Endothelial cell of umbilical vein (primary cell): ENCODE measurements around the gene SPAM1. TPM values are rescaled to one million over a fixed set of nuclear protein-coding genes. Genes with fewer than 3 reads are reported as not detected.

Experiments
- BruUV-seq: library from RNA; stranded (reverse); fragments of 400-500 nt; replicated peaks from 2 replicates; lab custom pipeline; 2021; lab: Mats Ljungman, UMichigan
- CTCF ChIA-PET: fragments of 300-600, 350-600 bp; sonication (Branson Sonifier 250); formaldehyde crosslinking; loops from one replicate; lab custom pipeline; 2021; ENCODE audit warnings: antibody characterized with exemption, inconsistent platforms; lab: Charles Lee
- POLR2A ChIA-PET: fragments of 300-600, 350-600 bp; sonication (Branson Sonifier 250); formaldehyde crosslinking; loops from one replicate; lab custom pipeline; 2021; ENCODE audit warnings: antibody characterized with exemption, inconsistent platforms; lab: Charles Lee
- DNase-seq: peaks from one replicate; pipeline ENCODE4 v3.0.0-alpha.2; 2011; ENCODE audit warnings: low read depth, low spot score
- FAIRE-seq: peaks from 2 replicates; lab custom pipeline; 2011; peaks lifted over from hg19 to GRCh38; lab: Jason Lieb, UNC
- H2AFZ ChIP-seq: 2 replicates; pipeline ENCODE4 v1.6.0; 2012; ENCODE audit warnings: low read depth, low read length, control low read depth, inconsistent platforms
- H3K27ac ChIP-seq: 2 replicates; pipeline ENCODE4 v1.5.1; 2011; ENCODE audit warnings: low read depth, mild to moderate bottlenecking, control low read depth, low read length, moderate library complexity; ENCODE audit not compliant: insufficient read depth
- H3K27me3 ChIP-seq, 2 experiments: 2 replicates each; pipeline versions ENCODE4 v1.6.0 to v1.6.1; 2011; ENCODE audit warnings: low read length in 2 of 2, mixed read lengths in 1 of 2; ENCODE audit not compliant: control insufficient read depth in 2 of 2, insufficient read depth in 2 of 2
- H3K36me3 ChIP-seq, 2 experiments: 2 replicates in 1 of 2; 3 replicates in 1 of 2; pipeline ENCODE4 v1.5.1; 2011; ENCODE audit warnings: low read length in 2 of 2, mild to moderate bottlenecking in 1 of 2, moderate library complexity in 1 of 2; ENCODE audit not compliant: control insufficient read depth in 2 of 2, insufficient read depth in 2 of 2; ENCODE audit errors: extremely low read depth in 1 of 2
- H3K4me1 ChIP-seq: 3 replicates; pipeline ENCODE4 v1.5.1; 2011; ENCODE audit warnings: mild to moderate bottlenecking, low read length; ENCODE audit not compliant: control insufficient read depth, insufficient read depth; ENCODE audit errors: extremely low read depth
- H3K4me2 ChIP-seq: 2 replicates; pipeline ENCODE4 v1.6.1; 2011; ENCODE audit warnings: low read length, control low read depth, mixed read lengths; ENCODE audit not compliant: insufficient read depth
- H3K4me3 ChIP-seq, 3 experiments: fragments of 200-600 bp in 1 of 3; sonication (generic), shearing (Covaris generic) in 1 of 3; replicated peaks in 1 of 3; 2 replicates each; pipeline ENCODE4 v1.5.1; 2011 to 2016; ENCODE audit warnings: control low read depth in 3 of 3, low read length in 3 of 3, mild to moderate bottlenecking in 2 of 3, inconsistent platforms in 1 of 3, low read depth in 1 of 3, moderate library complexity in 1 of 3; ENCODE audit not compliant: insufficient read depth in 1 of 3
- H3K79me2 ChIP-seq: 2 replicates; pipeline ENCODE4 v1.6.0; 2012; ENCODE audit warnings: low read length, inconsistent platforms; ENCODE audit not compliant: control insufficient read depth, insufficient read depth
- H3K9ac ChIP-seq: replicated peaks from 2 replicates; pipeline ENCODE3; 2011; ENCODE audit warnings: low read length, control low read depth; ENCODE audit not compliant: insufficient read depth; ENCODE audit errors: extremely low read depth
- H3K9me1 ChIP-seq: replicated peaks from 3 replicates; pipeline ENCODE4 v1.6.0; 2011; ENCODE audit warnings: mild to moderate bottlenecking, low read length; ENCODE audit not compliant: control insufficient read depth, insufficient read depth; ENCODE audit errors: extremely low read depth
- H3K9me3 ChIP-seq: replicated peaks from 2 replicates; pipeline ENCODE4 v1.5.1; 2012; ENCODE audit warnings: low read length, inconsistent platforms; ENCODE audit not compliant: control insufficient read depth, insufficient read depth
- H4K20me1 ChIP-seq: replicated peaks from 2 replicates; pipeline ENCODE3; 2011; ENCODE audit warnings: mild to moderate bottlenecking, low read length; ENCODE audit not compliant: control insufficient read depth, insufficient read depth; ENCODE audit errors: extremely low read depth
- CTCF ChIP-seq, 2 donors: IDR thresholded peaks; 1 replicate in 1 of 2; 2 replicates in 1 of 2; pipeline ENCODE4 v1.5.1; 2011; ENCODE audit warnings: low read length in 2 of 2, mild to moderate bottlenecking in 2 of 2, moderate library complexity in 2 of 2, control low read depth in 1 of 2, inconsistent platforms in 1 of 2, low read depth in 1 of 2; ENCODE audit not compliant: insufficient read depth in 1 of 2; ENCODE audit errors: extremely low read depth in 1 of 2
- EZH2 ChIP-seq: IDR thresholded peaks from 2 replicates; pipeline ENCODE4 v1.6.1; 2012; ENCODE audit warnings: borderline replicate concordance, low read depth, mild to moderate bottlenecking, moderate library complexity, low read length, inconsistent platforms; ENCODE audit not compliant: severe bottlenecking
- FOS ChIP-seq: IDR thresholded peaks from 2 replicates; pipeline ENCODE4 v1.6.1; 2011; ENCODE audit warnings: mild to moderate bottlenecking, low read length, moderate library complexity, borderline replicate concordance; ENCODE audit not compliant: insufficient read depth
- GATA2 ChIP-seq: IDR thresholded peaks from 2 replicates; pipeline ENCODE4 v1.7.0; 2011; ENCODE audit warnings: low read depth, mild to moderate bottlenecking, moderate library complexity, mixed read lengths, low read length; ENCODE audit not compliant: insufficient read length, insufficient read depth
- JUN ChIP-seq: IDR thresholded peaks from 2 replicates; pipeline ENCODE4 v1.6.1; 2011; ENCODE audit warnings: borderline replicate concordance, low read depth; ENCODE audit not compliant: insufficient read length, insufficient read depth
- MAX ChIP-seq: IDR thresholded peaks from 2 replicates; pipeline ENCODE4 v1.6.1; 2011; ENCODE audit not compliant: insufficient read depth, insufficient read length
- MYC ChIP-seq: IDR thresholded peaks from one replicate; pipeline ENCODE4 v1.6.1; 2011; ENCODE audit warnings: mild to moderate bottlenecking, low read depth, low read length
- POLR2A ChIP-seq: IDR thresholded peaks from 2 replicates; pipeline ENCODE4 v1.6.1; 2012; ENCODE audit warnings: low read depth, mild to moderate bottlenecking, control low read depth, low read length
- POLR2AphosphoS5 ChIP-seq: IDR thresholded peaks from 2 replicates; pipeline ENCODE4 v1.6.1; 2012; ENCODE audit warnings: low read depth, mild to moderate bottlenecking, control low read depth, low read length, moderate library complexity; ENCODE audit not compliant: insufficient read depth
- dilution Hi-C: fragments of 300-500 bp; cut with MboI; formaldehyde crosslinking; loops from one replicate; pipeline ENCODE4 v1.15.0; 2019; ENCODE audit warnings: low sequenced_read_pairs; ENCODE audit not compliant: extremely low pct_ligation_motif_present
- intact Hi-C: fragments of 100-400 bp; cut with micrococcal nuclease; formaldehyde crosslinking; loops from one replicate; pipeline ENCODE4 v1.10.0; 2022
- polyA plus RNA-seq, 4 experiments: library from polyadenylated mRNA; depleted of rRNA in 3 of 4; stranded (reverse) in 3 of 4; unstranded in 1 of 4; fragments of >200 nt; gene quantifications; 2 replicates each; pipeline versions ENCODE4 v1.2.1 to v1.2.3, GENCODE V29; 2011 to 2012; ENCODE audit warnings: missing spikeins in 1 of 4
- total RNA-seq: library from RNA; stranded (reverse); gene quantifications from 2 replicates; pipeline ENCODE4 v1.2.3, GENCODE V29; 2021

The SPAM1 gene
- total and polyA plus RNA-seq, 2 donors (not counting 3 experiments of a cell fraction or from before 2014, with no cell fraction given), result not detected

GRCh38 chr7:123929655-123930054 is 4.6 kb downstream of the SPAM1 start:
- CTCF ChIA-PET, result interaction anchor here (1.3 to 1.7 kb wide), 2 partner anchors 13 to 14 kb away, joined by 3 to 4 read pairs; no protein-coding TSS in a partner anchor
- Histone ChIP-seq H4K20me1 (no peaks in the 10 kb centered on the region), H3K36me3 (no peaks in the 10 kb centered on the region), H3K4me2 (no peak overlapping the region), H3K9ac (no peak overlapping the region), H3K27me3 (no peaks in the 10 kb centered on the region), H2AFZ (no peak overlapping the region), H3K4me1 (no peaks in the 10 kb centered on the region), H3K4me3 (no peak overlapping the region), H3K27ac (no peak overlapping the region), H3K9me3 (no peaks in the 10 kb centered on the region), H3K9me1 (no peaks in the 10 kb centered on the region), H3K79me2 (no peaks in the 10 kb centered on the region)
- no peak for FAIRE-seq
- no TSS peak for BruUV-seq
- intact Hi-C loops, result no loop called here
- DNase-seq, result no peak
- dilution Hi-C loops, result no loop called here
- POLR2A ChIA-PET, result no interaction called here
- TF ChIP-seq JUN (no peak), FOS (no peak), POLR2A (no peak), POLR2AphosphoS5 (no peak), GATA2 (no peak), EZH2 (no peak), CTCF (IDR thresholded peaks at IDR 0.05; ENCODE audit: extremely low read depth in 1 of 2, insufficient read depth in 1 of 2, low read depth in 1 of 2, low read length in 2 of 2) (no peak), MYC (no peak), MAX (no peak)
